Activated naive CD8-positive, alpha-beta T cell treated with anti-CD3 and anti-CD28 coated beads for 36 hours (primary cell): ENCODE results near the gene ADCY4. TPM values are rescaled to one million over a fixed set of nuclear protein-coding genes. Genes with fewer than 3 reads are reported as not detected.

ENCODE experiments used
- DNase-seq: peaks from one replicate; pipeline ENCODE4 v3.0.0; 2021
- H3K27ac Mint-ChIP-seq: one replicate; pipeline ENCODE4 v1.8.0; 2022; ENCODE audit warnings: mild to moderate bottlenecking, moderate library complexity, mixed read lengths
- H3K27me3 Mint-ChIP-seq: one replicate; pipeline ENCODE4 v1.8.0; 2022; ENCODE audit warnings: mild to moderate bottlenecking, mixed read lengths
- H3K36me3 Mint-ChIP-seq: one replicate; pipeline ENCODE4 v1.8.0; 2021; ENCODE audit warnings: mild to moderate bottlenecking, mixed read lengths
- H3K4me1 Mint-ChIP-seq: one replicate; pipeline ENCODE4 v1.8.0; 2021; ENCODE audit warnings: mixed read lengths
- H3K4me3 Mint-ChIP-seq: one replicate; pipeline ENCODE4 v1.8.0; 2022; ENCODE audit warnings: mild to moderate bottlenecking, moderate library complexity, mixed read lengths
- H3K9me3 Mint-ChIP-seq: one replicate; pipeline ENCODE4 v1.8.0; 2022; ENCODE audit warnings: mixed read lengths
- total RNA-seq, 2 experiments: library from RNA; stranded (reverse); gene quantifications; one replicate each; pipeline ENCODE4 v1.2.3, GENCODE V29; 2021

The ADCY4 gene
- total RNA-seq, 2 experiments from 2014 or later = 0.70 to 1.0 TPM

- Mint-ChIP-seq H3K27ac (no peak overlapping the region), H3K4me3 (no peak overlapping the region), H3K9me3 (no peaks in the 10 kb centered on the region), H3K27me3 (no peaks in the 10 kb centered on the region), H3K36me3 (peaks cover 16% of the 10 kb centered on the region), H3K4me1 (peaks cover 36% of the 10 kb centered on the region)
- DNase-seq = no peak
These were observed 17.5 kb downstream of the ADCY4 start for GRCh38 chr14:24317141-24317928.

GRCh38 chr14:24316597-24316950, 18.3 kb downstream of the ADCY4 start:
- Mint-ChIP-seq H3K36me3 (peaks cover 18% of the 10 kb centered on the region), H3K4me1 (peaks cover 44% of the 10 kb centered on the region), H3K27me3 (no peaks in the 10 kb centered on the region), H3K9me3 (no peaks in the 10 kb centered on the region), H3K4me3 (no peak overlapping the region), H3K27ac (no peak overlapping the region)
- no peak for DNase-seq

- Mint-ChIP-seq H3K27me3 (no peaks in the 10 kb centered on the region), H3K27ac (no peak overlapping the region), H3K36me3 (peaks cover 18% of the 10 kb centered on the region), H3K4me1 (peaks cover 46% of the 10 kb centered on the region), H3K4me3 (no peak overlapping the region), H3K9me3 (no peaks in the 10 kb centered on the region)
- no peak for DNase-seq
These were observed 18.9 kb downstream of the ADCY4 start for GRCh38 chr14:24315807-24316596.

GRCh38 chr14:24315243-24315806, 19.5 kb downstream of the ADCY4 start:
- H3K27ac Mint-ChIP-seq = no peak overlapping the region
- H3K27me3 Mint-ChIP-seq = no peaks in the 10 kb centered on the region
- no peak for DNase-seq
- peaks cover 18% of the 10 kb centered on the region for H3K36me3 Mint-ChIP-seq
- no peaks in the 10 kb centered on the region for H3K9me3 Mint-ChIP-seq
- H3K4me1 Mint-ChIP-seq = peaks cover 48% of the 10 kb centered on the region
- H3K4me3 Mint-ChIP-seq = no peak overlapping the region

- H3K36me3 Mint-ChIP-seq = peaks cover 23% of the 10 kb centered on the region
- no peaks in the 10 kb centered on the region for H3K9me3 Mint-ChIP-seq
- H3K27ac Mint-ChIP-seq = no peak overlapping the region
- no peak overlapping the region for H3K4me3 Mint-ChIP-seq
- H3K4me1 Mint-ChIP-seq = peaks cover 51% of the 10 kb centered on the region
- H3K27me3 Mint-ChIP-seq = no peaks in the 10 kb centered on the region
- DNase-seq = no peak
These were observed 20.3 kb downstream of the ADCY4 start for GRCh38 chr14:24314377-24315193.

- Mint-ChIP-seq H3K27me3 (no peaks in the 10 kb centered on the region), H3K4me3 (no peak overlapping the region), H3K36me3 (peaks cover 30% of the 10 kb centered on the region), H3K4me1 (peaks cover 55% of the 10 kb centered on the region), H3K27ac (no peak overlapping the region), H3K9me3 (no peaks in the 10 kb centered on the region)
- DNase-seq = no peak
These were observed 21.0 kb downstream of the ADCY4 start for GRCh38 chr14:24313913-24314312.

- peaks cover 36% of the 10 kb centered on the region for H3K36me3 Mint-ChIP-seq
- peak overlapping the region; percentile 32 for H3K4me3 Mint-ChIP-seq
- peaks cover 63% of the 10 kb centered on the region for H3K4me1 Mint-ChIP-seq
- DNase-seq = peak; percentile 28
- H3K27me3 Mint-ChIP-seq = no peaks in the 10 kb centered on the region
- peak overlapping the region; percentile 1 for H3K27ac Mint-ChIP-seq
- H3K9me3 Mint-ChIP-seq = no peaks in the 10 kb centered on the region
These were observed 21.9 kb downstream of the ADCY4 start for GRCh38 chr14:24312736-24313507.

- DNase-seq = no peak
- peaks cover 40% of the 10 kb centered on the region for H3K36me3 Mint-ChIP-seq
These were observed 22.8 kb downstream of the ADCY4 start for GRCh38 chr14:24311837-24312615.

GRCh38 chr14:24310646-24311604, 23.9 kb downstream of the ADCY4 start, which contains the start of gene LTB4R:
TSS of gene LTB4R (plus strand) at chr14:24311502. CDS start at chr14:24315652, 4,150 bp downstream.
- Mint-ChIP-seq H3K27me3 (no peaks in the 10 kb centered on the region), H3K9me3 (no peaks in the 10 kb centered on the region), H3K27ac (peak within 1 kb of the TSS; percentile 73), H3K36me3 (peaks cover 42% of the 10 kb centered on the region), H3K4me1 (peaks cover 59% of the 10 kb centered on the region), H3K4me3 (peak within 1 kb of the TSS; percentile 73)
- DNase-seq = peak; percentile 77

More at GRCh38 chr14:24311837-24312615, 22.8 kb downstream of the ADCY4 start:
- H3K9me3 Mint-ChIP-seq = no peaks in the 10 kb centered on the region
- H3K27me3 Mint-ChIP-seq = no peaks in the 10 kb centered on the region
- H3K4me3 Mint-ChIP-seq = peak overlapping the region; percentile 69
- peak overlapping the region; percentile 70 for H3K27ac Mint-ChIP-seq
- H3K4me1 Mint-ChIP-seq = peaks cover 62% of the 10 kb centered on the region

- Mint-ChIP-seq H3K4me1 (peaks cover 59% of the 10 kb centered on the region), H3K27ac (peak overlapping the region; percentile 73), H3K27me3 (no peaks in the 10 kb centered on the region), H3K9me3 (no peaks in the 10 kb centered on the region), H3K4me3 (peak overlapping the region; percentile 73), H3K36me3 (peaks cover 42% of the 10 kb centered on the region)
- no peak for DNase-seq
These were observed 24.6 kb downstream of the ADCY4 start for GRCh38 chr14:24310265-24310645.

- Mint-ChIP-seq H3K27ac (peak within 1 kb of the TSS; percentile 73), H3K36me3 (peaks cover 42% of the 10 kb centered on the region), H3K4me1 (peaks cover 57% of the 10 kb centered on the region), H3K4me3 (peak within 1 kb of the TSS; percentile 73), H3K9me3 (no peaks in the 10 kb centered on the region), H3K27me3 (no peaks in the 10 kb centered on the region)
- DNase-seq = no peak
These were observed 25.2 kb downstream of the ADCY4 start, which contains the start of gene LTB4R2 for GRCh38 chr14:24309538-24310264. TSS of gene LTB4R2 (plus strand) at chr14:24310140. CDS start at chr14:24310665, 525 bp downstream.
